ACHN (cell line): Measurements from ENCODE around the gene CAD.

ENCODE experiments used
- DNase-seq: peaks from one replicate; pipeline ENCODE4 v3.0.0-alpha.2; 2015
- in situ Hi-C: cut with HindIII; loops from 2 replicates; pipeline ENCODE4 v1.10.0; 2017; ENCODE audit warnings: low sequenced_read_pairs, low pct_ligation_motif_present, low pct_unique_long_range_greater_than_20kb

Gene CAD

GRCh38 chr2:27216416-27217137, 592 bp upstream of the CAD start:
- no peak for DNase-seq
- in situ Hi-C loops: no loop called here

- DNase-seq: no peak
- in situ Hi-C loops: no loop called here
These were observed 1.4 kb downstream of the CAD start for GRCh38 chr2:27218614-27219013.

- in situ Hi-C loops: no loop called here
- DNase-seq: no peak
These were observed 1.9 kb downstream of the CAD start for GRCh38 chr2:27219091-27219490.

GRCh38 chr2:27220091-27220490, 2.9 kb downstream of the CAD start:
- no peak for DNase-seq

GRCh38 chr2:27221166-27221565, 4.0 kb downstream of the CAD start:
- in situ Hi-C loops: no loop called here
- DNase-seq: no peak

More at GRCh38 chr2:27220091-27220490, 2.9 kb downstream of the CAD start:
- in situ Hi-C loops: no loop called here

GRCh38 chr2:27222407-27222806, 5.2 kb downstream of the CAD start:
- in situ Hi-C loops: no loop called here
- DNase-seq: no peak

- in situ Hi-C loops: no loop called here
- no peak for DNase-seq
These were observed 6.2 kb downstream of the CAD start for GRCh38 chr2:27223416-27223815.

- in situ Hi-C loops: no loop called here
These were observed 8.4 kb downstream of the CAD start for GRCh38 chr2:27225526-27225925.

GRCh38 chr2:27227501-27227900, 10.3 kb downstream of the CAD start:
- no peak for DNase-seq
- in situ Hi-C loops: no loop called here

More at GRCh38 chr2:27225526-27225925, 8.4 kb downstream of the CAD start:
- no peak for DNase-seq

- in situ Hi-C loops: no loop called here
- DNase-seq: no peak
These were observed 14.8 kb downstream of the CAD start for GRCh38 chr2:27231921-27232320.

GRCh38 chr2:27233341-27233740, 16.2 kb downstream of the CAD start:
- in situ Hi-C loops: no loop called here

GRCh38 chr2:27236136-27236535, 19.0 kb downstream of the CAD start:
- in situ Hi-C loops: no loop called here
- no peak for DNase-seq

More at GRCh38 chr2:27233341-27233740, 16.2 kb downstream of the CAD start:
- no peak for DNase-seq

- in situ Hi-C loops: no loop called here
- no peak for DNase-seq
These were observed 19.5 kb downstream of the CAD start for GRCh38 chr2:27236626-27237025.

GRCh38 chr2:27237341-27237945, 20.3 kb downstream of the CAD start:
- no peak for DNase-seq
- in situ Hi-C loops: no loop called here

GRCh38 chr2:27238976-27239375, 21.8 kb downstream of the CAD start:
- in situ Hi-C loops: no loop called here
- DNase-seq: no peak

- in situ Hi-C loops: no loop called here
- no peak for DNase-seq
These were observed 23.2 kb downstream of the CAD start for GRCh38 chr2:27240406-27240805.

- no peak for DNase-seq
- in situ Hi-C loops: no loop called here
These were observed 24.8 kb downstream of the CAD start for GRCh38 chr2:27241761-27242613.

GRCh38 chr2:27242614-27242951, 25.4 kb downstream of the CAD start:
- in situ Hi-C loops: no loop called here
- no peak for DNase-seq

- DNase-seq: no peak
- in situ Hi-C loops: no loop called here
These were observed 26.4 kb downstream of the CAD start for GRCh38 chr2:27243391-27244130.
